Ishikawa (cell line): ENCODE data around the gene PTPRN2.

ENCODE experiments used
- EP300 ChIP-seq: IDR thresholded peaks from 2 replicates; pipeline ENCODE4 v1.6.1; 2012; ENCODE audit warnings: borderline replicate concordance
- NFIC ChIP-seq: IDR thresholded peaks from 2 replicates; pipeline ENCODE4 v1.6.1; 2012
- RAD21 ChIP-seq: IDR thresholded peaks from 2 replicates; pipeline ENCODE4 v1.6.1; 2012; ENCODE audit warnings: low read depth
- TAF1 ChIP-seq: IDR thresholded peaks from 2 replicates; pipeline ENCODE4 v1.6.1; 2012; ENCODE audit warnings: low read depth, mild to moderate bottlenecking
- TEAD4 ChIP-seq: IDR thresholded peaks from 2 replicates; pipeline ENCODE4 v1.6.1; 2012
- TF ChIP-seq, protein P1 (sequence below): IDR thresholded peaks from 2 replicates; pipeline ENCODE4 v1.6.1; 2012
- TF ChIP-seq, protein P2 (sequence below): IDR thresholded peaks from 2 replicates; pipeline ENCODE4 v1.6.1; 2012
- TF ChIP-seq, protein P3 (sequence below): IDR thresholded peaks from 2 replicates; pipeline ENCODE4 v1.6.1; 2012; ENCODE audit warnings: low read depth, mild to moderate bottlenecking

DNA sequence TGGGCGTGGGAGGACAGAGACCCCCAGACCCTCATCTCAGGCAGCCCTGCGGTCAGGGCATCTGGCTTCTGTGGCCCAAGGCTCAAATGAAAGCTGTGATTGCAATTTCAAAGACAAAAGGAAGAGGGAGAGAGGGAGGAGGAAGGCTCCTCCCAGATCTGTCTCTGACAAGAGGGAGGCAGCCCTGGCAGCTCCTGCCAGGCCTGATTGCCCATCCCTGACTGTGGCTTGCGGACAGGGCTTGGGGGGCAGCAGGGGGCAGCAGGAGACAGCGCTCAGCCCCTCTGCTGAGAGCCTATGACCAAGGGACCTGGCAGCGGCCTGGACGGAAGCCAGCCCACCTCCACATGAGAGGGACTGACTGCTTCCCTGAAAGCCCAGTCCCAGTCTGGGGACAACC is 91.8 kb downstream of the PTPRN2 start:
- peak; percentile 37; the same call in 1 of the 2 replicates for TF ChIP-seq RAD21
- no peak for TF ChIP-seq NFIC
- TF ChIP-seq, protein P1, sequence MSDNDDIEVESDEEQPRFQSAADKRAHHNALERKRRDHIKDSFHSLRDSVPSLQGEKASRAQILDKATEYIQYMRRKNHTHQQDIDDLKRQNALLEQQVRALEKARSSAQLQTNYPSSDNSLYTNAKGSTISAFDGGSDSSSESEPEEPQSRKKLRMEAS = no peak
- TF ChIP-seq, protein P2, sequence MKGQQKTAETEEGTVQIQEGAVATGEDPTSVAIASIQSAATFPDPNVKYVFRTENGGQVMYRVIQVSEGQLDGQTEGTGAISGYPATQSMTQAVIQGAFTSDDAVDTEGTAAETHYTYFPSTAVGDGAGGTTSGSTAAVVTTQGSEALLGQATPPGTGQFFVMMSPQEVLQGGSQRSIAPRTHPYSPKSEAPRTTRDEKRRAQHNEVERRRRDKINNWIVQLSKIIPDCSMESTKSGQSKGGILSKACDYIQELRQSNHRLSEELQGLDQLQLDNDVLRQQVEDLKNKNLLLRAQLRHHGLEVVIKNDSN = no peak
- TF ChIP-seq TAF1 = no peak
- TF ChIP-seq, protein P3, sequence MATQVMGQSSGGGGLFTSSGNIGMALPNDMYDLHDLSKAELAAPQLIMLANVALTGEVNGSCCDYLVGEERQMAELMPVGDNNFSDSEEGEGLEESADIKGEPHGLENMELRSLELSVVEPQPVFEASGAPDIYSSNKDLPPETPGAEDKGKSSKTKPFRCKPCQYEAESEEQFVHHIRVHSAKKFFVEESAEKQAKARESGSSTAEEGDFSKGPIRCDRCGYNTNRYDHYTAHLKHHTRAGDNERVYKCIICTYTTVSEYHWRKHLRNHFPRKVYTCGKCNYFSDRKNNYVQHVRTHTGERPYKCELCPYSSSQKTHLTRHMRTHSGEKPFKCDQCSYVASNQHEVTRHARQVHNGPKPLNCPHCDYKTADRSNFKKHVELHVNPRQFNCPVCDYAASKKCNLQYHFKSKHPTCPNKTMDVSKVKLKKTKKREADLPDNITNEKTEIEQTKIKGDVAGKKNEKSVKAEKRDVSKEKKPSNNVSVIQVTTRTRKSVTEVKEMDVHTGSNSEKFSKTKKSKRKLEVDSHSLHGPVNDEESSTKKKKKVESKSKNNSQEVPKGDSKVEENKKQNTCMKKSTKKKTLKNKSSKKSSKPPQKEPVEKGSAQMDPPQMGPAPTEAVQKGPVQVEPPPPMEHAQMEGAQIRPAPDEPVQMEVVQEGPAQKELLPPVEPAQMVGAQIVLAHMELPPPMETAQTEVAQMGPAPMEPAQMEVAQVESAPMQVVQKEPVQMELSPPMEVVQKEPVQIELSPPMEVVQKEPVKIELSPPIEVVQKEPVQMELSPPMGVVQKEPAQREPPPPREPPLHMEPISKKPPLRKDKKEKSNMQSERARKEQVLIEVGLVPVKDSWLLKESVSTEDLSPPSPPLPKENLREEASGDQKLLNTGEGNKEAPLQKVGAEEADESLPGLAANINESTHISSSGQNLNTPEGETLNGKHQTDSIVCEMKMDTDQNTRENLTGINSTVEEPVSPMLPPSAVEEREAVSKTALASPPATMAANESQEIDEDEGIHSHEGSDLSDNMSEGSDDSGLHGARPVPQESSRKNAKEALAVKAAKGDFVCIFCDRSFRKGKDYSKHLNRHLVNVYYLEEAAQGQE = no peak
- no peak for TF ChIP-seq EP300
- TF ChIP-seq TEAD4 = no peak
